Hepatocyte (in vitro differentiated cells): ENCODE results near the gene DHRS13. TPM values are rescaled to one million over a fixed set of nuclear protein-coding genes. Genes with fewer than 3 reads are reported as not detected.
A peak's percentile ranks its signal among the peaks of the same experiment; 100 is the strongest.

Experiments
- DNase-seq: peaks from one replicate; pipeline ENCODE4 v3.0.0-alpha.2; 2016; ENCODE audit warnings: low spot score
- H2AFZ ChIP-seq: fragments of 200-600 bp; sonication (generic); 2 replicates; pipeline ENCODE4 v1.6.0; 2016; ENCODE audit warnings: antibody characterized with exemption, mild to moderate bottlenecking
- H3K27ac ChIP-seq: fragments of 200-600 bp; sonication (generic); 2 replicates; pipeline ENCODE4 v1.5.1; 2016; ENCODE audit warnings: mild to moderate bottlenecking
- H3K27me3 ChIP-seq: fragments of 200-600 bp; sonication (generic); 2 replicates; pipeline ENCODE4 v1.6.1; 2016
- H3K36me3 ChIP-seq: fragments of 200-600 bp; sonication (generic); replicated peaks from 2 replicates; pipeline ENCODE4 v1.5.1; 2016; ENCODE audit warnings: low read depth; ENCODE audit not compliant: insufficient read depth
- H3K4me1 ChIP-seq: fragments of 200-600 bp; sonication (generic); 2 replicates; pipeline ENCODE4 v1.5.1; 2016; ENCODE audit warnings: mild to moderate bottlenecking, moderate library complexity; ENCODE audit not compliant: insufficient read depth
- H3K4me2 ChIP-seq: fragments of 200-600 bp; sonication (generic); 2 replicates; pipeline ENCODE4 v1.6.0; 2016
- H3K4me3 ChIP-seq: fragments of 200-600 bp; sonication (generic); 2 replicates; pipeline ENCODE4 v1.5.1; 2016; ENCODE audit warnings: mild to moderate bottlenecking
- H3K79me2 ChIP-seq: fragments of 200-600 bp; sonication (generic); 2 replicates; pipeline ENCODE4 v1.6.0; 2017; ENCODE audit warnings: mild to moderate bottlenecking
- H3K9me2 ChIP-seq: fragments of 200-600 bp; sonication (generic); replicated peaks from 2 replicates; pipeline ENCODE4 v1.6.0; 2017; ENCODE audit warnings: mild to moderate bottlenecking; ENCODE audit not compliant: insufficient read depth
- H3K9me3 ChIP-seq: fragments of 200-600 bp; sonication (generic); 2 replicates; pipeline ENCODE4 v1.5.1; 2016; ENCODE audit warnings: low read depth, mild to moderate bottlenecking
- H4K20me1 ChIP-seq: fragments of 200-600 bp; sonication (generic); 2 replicates; pipeline ENCODE4 v1.6.0; 2016; ENCODE audit warnings: mild to moderate bottlenecking; ENCODE audit not compliant: insufficient read depth, poor library complexity, severe bottlenecking
- EZH2 ChIP-seq: fragments of 200-600 bp; sonication (generic); IDR thresholded peaks from 2 replicates; pipeline ENCODE4 v1.6.1; 2016; ENCODE audit warnings: antibody characterized with exemption, mild to moderate bottlenecking, borderline replicate concordance
- EZH2phosphoT487 ChIP-seq: fragments of 200-600 bp; sonication (generic); IDR thresholded peaks from one replicate; pipeline ENCODE4 v1.6.1; 2018; ENCODE audit warnings: antibody characterized with exemption, mild to moderate bottlenecking, low read depth, moderate library complexity; ENCODE audit not compliant: unreplicated experiment, severe bottlenecking
- WGBS: methylation state at CpG from one replicate; pipeline ENCODE4 v1.1.6; 2016; ENCODE audit warnings: low lambda C conversion rate; ENCODE audit errors: missing lambda C conversion rate; 5-methylcytosine and 5-hydroxymethylcytosine counted together
- polyA plus RNA-seq: library from polyadenylated mRNA; unstranded; fragments of >200 nt; fragmentation: Nextera tagmentation; extraction: Ambion mirVana; gene quantifications from 2 replicates; pipeline ENCODE4 v1.2.1, GENCODE V29; 2016
- total RNA-seq: library from RNA; depleted of rRNA; stranded (reverse); fragments of >200 nt; gene quantifications from 2 replicates; pipeline ENCODE4 v1.2.3, GENCODE V29; 2014
- TF ChIP-seq, protein P1 (sequence below): fragments of 200-600 bp; sonication (generic); IDR thresholded peaks from 2 replicates; pipeline ENCODE4 v1.5.1; 2016; ENCODE audit warnings: antibody characterized with exemption, mild to moderate bottlenecking; ENCODE audit not compliant: poor library complexity

DHRS13 gene
- total and polyA plus RNA-seq, 2 experiments from 2014 or later = 14.9 to 15.4 TPM

DNA sequence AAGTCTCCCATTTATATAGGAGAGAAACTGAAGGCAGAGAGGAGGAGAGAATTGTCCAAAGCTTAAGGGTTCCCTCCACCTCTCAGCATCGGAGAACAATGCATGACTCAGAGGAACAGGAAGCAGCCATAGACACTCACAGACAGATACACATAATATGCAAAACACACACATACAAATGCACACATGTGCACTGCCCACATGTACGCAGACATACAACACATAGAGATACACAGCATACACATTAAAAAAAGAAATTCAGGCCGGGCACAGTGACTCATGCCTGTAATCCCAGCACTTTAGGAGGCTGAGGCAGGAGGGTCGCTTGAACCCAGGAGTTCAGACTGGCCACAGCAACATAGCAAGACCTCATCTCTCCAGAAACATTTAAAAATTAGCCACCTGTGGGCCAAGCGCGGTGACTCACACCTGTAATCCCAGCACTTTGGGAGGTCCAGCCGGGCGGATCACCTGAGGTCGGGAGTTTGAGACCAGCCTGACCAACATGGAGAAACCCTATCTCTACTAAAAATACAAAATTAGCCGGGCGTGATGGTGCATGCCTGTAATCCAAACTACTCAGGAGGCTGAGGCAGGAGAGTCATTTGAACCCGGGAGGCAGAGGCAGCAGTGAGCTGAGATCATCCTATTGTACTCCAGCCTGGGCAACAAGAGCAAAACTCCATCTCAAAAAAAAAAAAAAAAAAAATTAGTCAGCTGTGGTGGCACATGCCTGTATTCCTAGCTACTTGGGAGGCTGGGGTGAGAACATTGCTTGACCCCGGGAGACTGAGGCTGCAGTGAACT lies 36.7 kb downstream of the DHRS13 start:
- Histone ChIP-seq H3K27me3 (no peaks in the 10 kb centered on the region), H3K4me2 (no peak overlapping the region), H2AFZ (no peak overlapping the region), H3K9me2 (no peaks in the 10 kb centered on the region), H3K9me3 (no peaks in the 10 kb centered on the region), H3K4me3 (no peak overlapping the region), H3K4me1 (no peaks in the 10 kb centered on the region), H3K79me2 (no peaks in the 10 kb centered on the region), H4K20me1 (no peaks in the 10 kb centered on the region), H3K27ac (peak overlapping the region; percentile 89), H3K36me3 (no peaks in the 10 kb centered on the region)
- no peak for DNase-seq
- 87% methylated on average over 13 of the region's 13 CpGs for WGBS
- no peak for TF ChIP-seq EZH2
- TF ChIP-seq EZH2phosphoT487 = no peak

DNA sequence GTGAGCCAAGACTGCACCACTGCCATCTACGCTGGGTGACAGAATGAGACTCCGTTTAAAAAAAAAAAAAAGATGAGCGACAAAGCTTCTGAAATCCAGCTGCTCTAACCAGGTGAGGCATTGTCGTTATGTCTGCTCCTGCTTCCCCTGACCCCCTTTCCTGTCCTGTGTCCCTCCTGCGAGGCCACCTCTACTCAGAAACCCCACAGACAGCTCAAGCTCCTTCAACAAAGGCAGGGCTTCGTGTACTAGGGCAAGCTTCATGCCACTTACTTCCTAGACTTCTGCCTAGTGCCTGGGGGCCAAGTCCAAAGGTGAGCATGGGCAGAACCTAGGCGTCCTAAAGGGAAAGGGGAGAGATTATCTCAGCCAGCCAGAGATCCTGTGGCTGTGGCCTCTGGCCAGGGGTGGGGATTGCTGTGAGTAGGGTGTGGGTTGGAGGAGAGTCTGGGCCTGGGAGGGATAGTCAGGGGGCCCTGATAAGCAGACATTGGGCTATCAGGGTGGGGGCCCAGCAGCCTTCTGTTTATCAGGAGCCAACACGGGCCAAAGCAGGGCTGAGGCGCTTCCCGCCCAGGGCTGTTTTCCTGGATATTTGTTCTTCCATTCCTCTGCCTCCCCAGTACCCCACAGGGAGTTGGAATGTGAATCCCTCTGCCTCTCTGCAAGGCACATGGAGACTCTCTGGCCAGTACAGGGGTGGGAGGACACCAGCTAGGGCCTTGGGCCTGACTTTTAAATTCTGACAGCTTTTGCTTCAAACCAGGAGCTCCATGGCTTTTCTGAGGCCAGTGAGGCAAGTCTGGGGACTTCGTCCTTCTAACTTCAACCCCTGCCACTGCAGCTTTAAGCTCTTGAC lies 37.7 kb downstream of the DHRS13 start:
- peak; percentile 47 for DNase-seq
- Histone ChIP-seq H2AFZ (peak overlapping the region; percentile 27), H3K9me3 (no peaks in the 10 kb centered on the region), H3K4me3 (no peak overlapping the region), H4K20me1 (no peaks in the 10 kb centered on the region), H3K36me3 (no peaks in the 10 kb centered on the region), H3K79me2 (no peaks in the 10 kb centered on the region), H3K27me3 (no peaks in the 10 kb centered on the region), H3K4me2 (no peak overlapping the region), H3K9me2 (no peaks in the 10 kb centered on the region), H3K4me1 (no peaks in the 10 kb centered on the region), H3K27ac (peak overlapping the region; percentile 89)
- WGBS = 64% methylated on average over 11 of the region's 11 CpGs
- TF ChIP-seq EZH2phosphoT487 (no peak), EZH2 (no peak)
- TF ChIP-seq, protein P1, sequence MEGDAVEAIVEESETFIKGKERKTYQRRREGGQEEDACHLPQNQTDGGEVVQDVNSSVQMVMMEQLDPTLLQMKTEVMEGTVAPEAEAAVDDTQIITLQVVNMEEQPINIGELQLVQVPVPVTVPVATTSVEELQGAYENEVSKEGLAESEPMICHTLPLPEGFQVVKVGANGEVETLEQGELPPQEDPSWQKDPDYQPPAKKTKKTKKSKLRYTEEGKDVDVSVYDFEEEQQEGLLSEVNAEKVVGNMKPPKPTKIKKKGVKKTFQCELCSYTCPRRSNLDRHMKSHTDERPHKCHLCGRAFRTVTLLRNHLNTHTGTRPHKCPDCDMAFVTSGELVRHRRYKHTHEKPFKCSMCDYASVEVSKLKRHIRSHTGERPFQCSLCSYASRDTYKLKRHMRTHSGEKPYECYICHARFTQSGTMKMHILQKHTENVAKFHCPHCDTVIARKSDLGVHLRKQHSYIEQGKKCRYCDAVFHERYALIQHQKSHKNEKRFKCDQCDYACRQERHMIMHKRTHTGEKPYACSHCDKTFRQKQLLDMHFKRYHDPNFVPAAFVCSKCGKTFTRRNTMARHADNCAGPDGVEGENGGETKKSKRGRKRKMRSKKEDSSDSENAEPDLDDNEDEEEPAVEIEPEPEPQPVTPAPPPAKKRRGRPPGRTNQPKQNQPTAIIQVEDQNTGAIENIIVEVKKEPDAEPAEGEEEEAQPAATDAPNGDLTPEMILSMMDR = no peak

DNA sequence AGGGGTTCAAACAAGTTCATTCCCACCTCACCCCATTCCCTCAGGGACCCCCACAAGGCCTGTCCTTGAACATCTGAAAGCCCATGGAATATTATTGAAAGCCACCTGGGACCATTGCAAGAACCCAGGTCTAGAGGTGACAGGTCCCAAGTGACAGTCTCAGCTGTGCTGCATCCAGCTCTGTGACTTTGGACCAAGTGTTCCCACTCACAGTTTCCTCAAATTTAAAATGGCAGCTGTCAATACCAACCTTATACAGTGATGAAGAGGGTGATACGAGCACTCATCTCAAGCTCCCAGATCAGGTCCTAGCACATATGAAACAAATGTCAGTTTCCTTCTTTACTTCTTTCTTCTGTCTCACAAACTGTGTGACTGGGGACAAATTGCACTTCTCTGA lies 38.9 kb downstream of the DHRS13 start:
- Histone ChIP-seq H3K9me2 (no peaks in the 10 kb centered on the region), H3K9me3 (no peaks in the 10 kb centered on the region), H3K79me2 (no peaks in the 10 kb centered on the region), H3K36me3 (no peaks in the 10 kb centered on the region), H3K4me2 (no peak overlapping the region), H4K20me1 (no peaks in the 10 kb centered on the region), H3K27ac (no peak overlapping the region), H3K4me1 (no peaks in the 10 kb centered on the region), H2AFZ (no peak overlapping the region), H3K4me3 (no peak overlapping the region), H3K27me3 (no peaks in the 10 kb centered on the region)
- no peak for TF ChIP-seq EZH2
- TF ChIP-seq EZH2phosphoT487 = no peak
- TF ChIP-seq, protein P1 = no peak
- WGBS = 100% methylated on average over 1 of the region's 1 CpG
- no peak for DNase-seq

DNA sequence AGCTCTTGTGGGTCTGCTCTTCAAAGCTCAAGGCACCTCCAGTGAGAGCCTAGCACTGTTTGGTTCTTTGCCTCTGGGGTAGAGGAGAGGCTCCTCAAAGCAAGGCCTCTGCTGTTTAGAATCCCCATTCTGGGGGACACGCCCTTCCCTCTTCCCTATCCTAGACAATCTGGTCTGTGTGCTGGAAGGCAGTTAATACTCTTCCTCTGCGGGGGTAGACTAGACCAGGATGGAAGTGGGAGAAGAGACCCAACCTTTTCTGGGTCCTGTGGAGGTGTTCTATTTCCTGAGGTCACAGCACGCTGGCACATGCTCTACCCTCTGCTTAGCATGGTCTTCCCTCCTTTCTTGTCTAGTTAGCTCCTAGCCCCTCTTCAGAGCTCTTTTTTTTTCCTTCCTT lies 40.3 kb downstream of the DHRS13 start:
- Histone ChIP-seq H3K27ac (no peak overlapping the region), H3K4me3 (no peak overlapping the region), H3K79me2 (no peaks in the 10 kb centered on the region), H4K20me1 (no peaks in the 10 kb centered on the region), H3K36me3 (no peaks in the 10 kb centered on the region), H2AFZ (no peak overlapping the region), H3K4me1 (no peaks in the 10 kb centered on the region), H3K9me3 (no peaks in the 10 kb centered on the region), H3K9me2 (no peaks in the 10 kb centered on the region), H3K4me2 (no peak overlapping the region), H3K27me3 (no peaks in the 10 kb centered on the region)
- no peak for DNase-seq
- no peak for TF ChIP-seq EZH2phosphoT487
- TF ChIP-seq, protein P1 = no peak
- TF ChIP-seq EZH2 = no peak
- WGBS = 93% methylated on average over 3 of the region's 3 CpGs
